Measurements from ENCODE around the gene CPA1. TPM values are rescaled to one million over a fixed set of nuclear protein-coding genes. Genes with fewer than 3 reads are reported as not detected.

CPA1 gene
- total and polyA plus RNA-seq, 2 of the 4 experiments (the other 2 are of a cell fraction) = not detected

DNA sequence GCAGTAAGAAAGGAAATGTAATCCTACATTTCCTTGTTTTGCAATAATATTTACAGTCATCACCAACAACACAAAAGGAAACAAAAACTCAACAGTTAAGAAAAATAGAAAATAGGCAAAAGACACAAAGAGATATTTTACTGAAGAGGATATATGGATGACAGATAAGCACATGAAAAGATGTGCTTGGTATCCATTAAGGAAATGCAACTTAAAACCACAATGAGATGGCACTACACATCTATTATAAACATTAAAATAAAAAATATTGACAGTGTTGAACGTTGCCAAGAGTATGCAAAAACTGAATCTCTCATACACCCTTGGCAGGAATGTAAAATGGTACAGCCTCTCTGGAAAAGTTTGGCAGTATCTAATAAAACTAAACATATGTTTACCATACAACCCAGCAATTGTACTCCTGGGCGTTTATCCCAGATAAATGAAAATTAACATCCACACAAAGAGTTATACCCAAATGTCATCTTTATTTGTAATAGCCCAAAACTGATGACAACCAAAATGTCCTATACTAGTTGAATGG, 55.1 kb downstream of the CPA1 start:
- intact Hi-C loops (cut with micrococcal nuclease) = no loop called here
- no TSS peak for BruUV-seq (replicated peaks)
- ATAC-seq (ENCODE audit: low read depth) = no peak

More for the DNA sequence above, 55.1 kb downstream of the CPA1 start:
- H3K9ac ChIP-seq (ENCODE audit: low read depth, low read length) = no peak overlapping the region
- H3K9me1 ChIP-seq (ENCODE audit: insufficient read depth, low read length) = peaks cover 13% of the 10 kb centered on the region
- CTCF ChIA-PET = no interaction called here
- H2AFZ ChIP-seq (replicated peaks; ENCODE audit: low read length, poor library complexity) = no peak overlapping the region
- POLR2A ChIA-PET (ENCODE audit: unreplicated experiment) = no interaction called here
- H2AK5ac ChIP-seq (ENCODE audit: low read depth, low read length) = no peak overlapping the region
- H3K18ac ChIP-seq (ENCODE audit: low read depth, low read length) = no peak overlapping the region
- peaks cover 11% of the 10 kb centered on the region for H3K4me1 ChIP-seq (ENCODE audit: control insufficient read depth, insufficient read depth, low read length)
- dilution Hi-C loops (cut with HindIII; ENCODE audit: low sequenced_read_pairs, unreplicated experiment) = no loop called here
- no peak overlapping the region for H2AK9ac ChIP-seq (replicated peaks; ENCODE audit: low read depth, low read length, poor library complexity)
- no peak overlapping the region for H2BK5ac ChIP-seq (ENCODE audit: low read depth, low read length, poor library complexity, severe bottlenecking)
- H2BK15ac ChIP-seq (ENCODE audit: low read depth, low read length) = no peak overlapping the region
- H2BK120ac ChIP-seq (ENCODE audit: low read depth, low read length) = no peak overlapping the region
- H3K4me3 ChIP-seq (ENCODE audit: insufficient read depth, low read depth, low read length) = no peak overlapping the region
- no peak for DNase-seq
- no peak overlapping the region for H4K5ac ChIP-seq (ENCODE audit: low read depth, low read length)
- no peaks in the 10 kb centered on the region for H3K9me3 ChIP-seq (ENCODE audit: control insufficient read depth, insufficient read depth, low read length)
- H4K20me1 ChIP-seq (ENCODE audit: insufficient read depth, low read length) = no peaks in the 10 kb centered on the region
- no peak overlapping the region for H3K23ac ChIP-seq (ENCODE audit: low read depth, low read length)
- peaks cover 17 to 60% of the 10 kb centered on the region in 2 experiments for H3K79me1 ChIP-seq (ENCODE audit: low read depth in 1 of 2, low read length in 2 of 2)
- H3K14ac ChIP-seq (replicated peaks; ENCODE audit: low read depth, low read length) = no peak overlapping the region
- no peak overlapping the region for H3K27ac ChIP-seq (ENCODE audit: insufficient read depth, low read length)
- no peak overlapping the region for H4K8ac ChIP-seq (ENCODE audit: low read depth in 2 of 2, low read length in 2 of 2)
- no peak overlapping the region for H4K91ac ChIP-seq (ENCODE audit: insufficient read depth, low read depth, low read length)
- in situ Hi-C loops (cut with MboI; ENCODE audit: low sequenced_read_pairs) = no loop called here
- H3K27me3 ChIP-seq (ENCODE audit: control insufficient read depth, insufficient read depth, low read length) = no peaks in the 10 kb centered on the region
- no peak overlapping the region for H3K4me2 ChIP-seq (ENCODE audit: low read depth, low read length)
- WGBS, 2 experiments (ENCODE audit: extremely low coverage in 2 of 2, insufficient read length in 1 of 2) = no CpG with 5 or more reads among the region's 2 CpGs
- TF ChIP-seq, protein P1, sequence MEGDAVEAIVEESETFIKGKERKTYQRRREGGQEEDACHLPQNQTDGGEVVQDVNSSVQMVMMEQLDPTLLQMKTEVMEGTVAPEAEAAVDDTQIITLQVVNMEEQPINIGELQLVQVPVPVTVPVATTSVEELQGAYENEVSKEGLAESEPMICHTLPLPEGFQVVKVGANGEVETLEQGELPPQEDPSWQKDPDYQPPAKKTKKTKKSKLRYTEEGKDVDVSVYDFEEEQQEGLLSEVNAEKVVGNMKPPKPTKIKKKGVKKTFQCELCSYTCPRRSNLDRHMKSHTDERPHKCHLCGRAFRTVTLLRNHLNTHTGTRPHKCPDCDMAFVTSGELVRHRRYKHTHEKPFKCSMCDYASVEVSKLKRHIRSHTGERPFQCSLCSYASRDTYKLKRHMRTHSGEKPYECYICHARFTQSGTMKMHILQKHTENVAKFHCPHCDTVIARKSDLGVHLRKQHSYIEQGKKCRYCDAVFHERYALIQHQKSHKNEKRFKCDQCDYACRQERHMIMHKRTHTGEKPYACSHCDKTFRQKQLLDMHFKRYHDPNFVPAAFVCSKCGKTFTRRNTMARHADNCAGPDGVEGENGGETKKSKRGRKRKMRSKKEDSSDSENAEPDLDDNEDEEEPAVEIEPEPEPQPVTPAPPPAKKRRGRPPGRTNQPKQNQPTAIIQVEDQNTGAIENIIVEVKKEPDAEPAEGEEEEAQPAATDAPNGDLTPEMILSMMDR (conservative IDR thresholded peaks at IDR 0.05; ENCODE audit: low read depth, low read length) = no peak
- TF ChIP-seq CHD1 (IDR thresholded peaks at IDR 0.05; ENCODE audit: low read depth, low read length) (no peak), NFE2L2 (IDR thresholded peaks at IDR 0.05; ENCODE audit: low read depth, low read length) (no peak), RAD21 (IDR thresholded peaks at IDR 0.05; ENCODE audit: low read length) (no peak), USF2 (IDR thresholded peaks at IDR 0.05; ENCODE audit: low read depth, low read length) (no peak), MAZ (IDR thresholded peaks at IDR 0.05; ENCODE audit: borderline replicate concordance, low read depth, low read length) (no peak), RFX5 (IDR thresholded peaks at IDR 0.05; ENCODE audit: low read depth, low read length) (no peak), CEBPB (IDR thresholded peaks at IDR 0.05; ENCODE audit: low read depth, low read length) (no peak), BHLHE40 (IDR thresholded peaks at IDR 0.05; ENCODE audit: low read depth, low read length) (no peak), ELK1 (IDR thresholded peaks at IDR 0.05; ENCODE audit: borderline replicate concordance, low read depth, low read length) (no peak), MXI1 (IDR thresholded peaks at IDR 0.05; ENCODE audit: borderline replicate concordance, low read depth, low read length) (no peak)
- no peak overlapping the region for H2BK20ac ChIP-seq (ENCODE audit: low read depth, low read length)
- H3K56ac ChIP-seq (ENCODE audit: extremely low read depth, insufficient read depth, low read length) = no peak overlapping the region
- no peak overlapping the region for H3K4ac ChIP-seq (ENCODE audit: low read depth, low read length)
- no peaks in the 10 kb centered on the region for H3K36me3 ChIP-seq (ENCODE audit: control insufficient read depth, insufficient read depth, low read length)

Data from IMR-90 (cell line).